Fibroblast of pulmonary artery (primary cell): ENCODE data around the gene ESD.

Experiments used
- DNase-seq: peaks from one replicate; pipeline ENCODE4 v3.0.0-alpha.2; 2010; ENCODE audit warnings: low read depth
- H3K4me3 ChIP-seq: replicated peaks from 2 replicates; pipeline ENCODE4 v1.5.1; 2011; ENCODE audit warnings: low read depth, mild to moderate bottlenecking, control low read depth, low read length, moderate library complexity
- TF ChIP-seq, protein P1 (sequence below): IDR thresholded peaks from 2 replicates; pipeline ENCODE4 v1.5.1; 2011; ENCODE audit warnings: mild to moderate bottlenecking, control low read depth, low read length, inconsistent platforms; ENCODE audit errors: missing control alignments

ESD gene

DNA sequence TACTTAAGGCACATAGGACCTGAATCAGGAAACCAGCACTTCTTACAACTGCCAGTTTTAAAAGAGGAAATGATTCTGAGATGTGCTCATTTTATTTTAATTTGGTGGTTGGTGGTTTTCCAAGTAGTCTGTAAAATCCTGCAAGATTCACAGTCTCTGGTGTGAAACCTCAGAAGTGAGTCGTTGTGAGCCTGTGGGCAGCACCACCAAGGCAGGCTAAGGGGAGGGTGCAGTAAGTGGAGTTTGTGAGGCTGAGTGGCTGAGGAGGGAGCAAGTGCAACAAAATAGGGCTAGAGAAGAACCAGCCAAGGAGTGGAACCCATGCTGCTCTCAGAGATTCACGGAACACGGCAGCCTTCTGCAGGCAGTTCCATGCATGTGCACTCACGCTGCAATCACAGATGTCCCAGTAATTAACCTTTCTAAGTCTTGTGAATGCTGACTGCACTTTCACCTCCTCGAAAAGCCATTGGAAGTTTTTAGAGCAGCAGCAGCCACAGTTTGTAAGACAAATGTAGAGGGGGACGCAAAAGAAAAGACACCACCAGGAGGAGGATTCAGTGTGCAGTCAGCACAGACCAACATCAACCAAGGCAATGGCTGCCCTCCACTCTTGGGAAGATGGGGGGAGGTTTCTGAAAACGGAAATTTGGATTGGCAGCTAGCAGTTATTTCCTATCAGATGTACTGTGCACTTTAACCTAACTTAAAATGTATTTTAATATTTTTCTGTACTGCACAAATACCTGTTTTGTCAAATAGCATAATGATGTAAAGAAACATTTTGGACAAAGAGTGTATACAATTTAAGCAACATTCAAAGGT lies 44.9 kb downstream of the ESD start:
- TF ChIP-seq, protein P1, sequence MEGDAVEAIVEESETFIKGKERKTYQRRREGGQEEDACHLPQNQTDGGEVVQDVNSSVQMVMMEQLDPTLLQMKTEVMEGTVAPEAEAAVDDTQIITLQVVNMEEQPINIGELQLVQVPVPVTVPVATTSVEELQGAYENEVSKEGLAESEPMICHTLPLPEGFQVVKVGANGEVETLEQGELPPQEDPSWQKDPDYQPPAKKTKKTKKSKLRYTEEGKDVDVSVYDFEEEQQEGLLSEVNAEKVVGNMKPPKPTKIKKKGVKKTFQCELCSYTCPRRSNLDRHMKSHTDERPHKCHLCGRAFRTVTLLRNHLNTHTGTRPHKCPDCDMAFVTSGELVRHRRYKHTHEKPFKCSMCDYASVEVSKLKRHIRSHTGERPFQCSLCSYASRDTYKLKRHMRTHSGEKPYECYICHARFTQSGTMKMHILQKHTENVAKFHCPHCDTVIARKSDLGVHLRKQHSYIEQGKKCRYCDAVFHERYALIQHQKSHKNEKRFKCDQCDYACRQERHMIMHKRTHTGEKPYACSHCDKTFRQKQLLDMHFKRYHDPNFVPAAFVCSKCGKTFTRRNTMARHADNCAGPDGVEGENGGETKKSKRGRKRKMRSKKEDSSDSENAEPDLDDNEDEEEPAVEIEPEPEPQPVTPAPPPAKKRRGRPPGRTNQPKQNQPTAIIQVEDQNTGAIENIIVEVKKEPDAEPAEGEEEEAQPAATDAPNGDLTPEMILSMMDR: no peak
- no peak for DNase-seq
- no peak overlapping the region for H3K4me3 ChIP-seq

DNA sequence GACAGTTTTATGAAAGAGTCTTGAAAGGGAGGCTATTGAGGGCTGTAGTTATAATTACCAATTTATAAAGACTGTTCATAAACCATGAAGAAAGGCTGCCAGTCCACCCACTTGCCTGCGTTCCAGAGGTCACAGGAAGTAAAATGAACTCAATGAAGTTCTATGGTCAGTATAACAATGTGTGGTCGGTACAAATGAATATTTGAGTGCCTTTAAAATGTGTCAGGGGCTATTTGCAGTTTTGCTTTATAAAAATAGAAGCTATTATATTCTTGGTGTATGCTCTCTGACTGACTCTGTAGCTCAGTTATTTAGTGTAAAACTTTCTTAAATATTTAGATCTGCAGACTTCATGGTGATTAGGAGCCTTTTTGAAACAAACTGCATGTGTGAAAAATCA lies 47.0 kb downstream of the ESD start:
- TF ChIP-seq, protein P1: no peak
- no peak for DNase-seq
- H3K4me3 ChIP-seq: no peak overlapping the region

GRCh38 chr13:46748300-46748699 lies 48.7 kb downstream of the ESD start:
- TF ChIP-seq, protein P1: no peak
- no peak for DNase-seq
- no peak overlapping the region for H3K4me3 ChIP-seq

DNA sequence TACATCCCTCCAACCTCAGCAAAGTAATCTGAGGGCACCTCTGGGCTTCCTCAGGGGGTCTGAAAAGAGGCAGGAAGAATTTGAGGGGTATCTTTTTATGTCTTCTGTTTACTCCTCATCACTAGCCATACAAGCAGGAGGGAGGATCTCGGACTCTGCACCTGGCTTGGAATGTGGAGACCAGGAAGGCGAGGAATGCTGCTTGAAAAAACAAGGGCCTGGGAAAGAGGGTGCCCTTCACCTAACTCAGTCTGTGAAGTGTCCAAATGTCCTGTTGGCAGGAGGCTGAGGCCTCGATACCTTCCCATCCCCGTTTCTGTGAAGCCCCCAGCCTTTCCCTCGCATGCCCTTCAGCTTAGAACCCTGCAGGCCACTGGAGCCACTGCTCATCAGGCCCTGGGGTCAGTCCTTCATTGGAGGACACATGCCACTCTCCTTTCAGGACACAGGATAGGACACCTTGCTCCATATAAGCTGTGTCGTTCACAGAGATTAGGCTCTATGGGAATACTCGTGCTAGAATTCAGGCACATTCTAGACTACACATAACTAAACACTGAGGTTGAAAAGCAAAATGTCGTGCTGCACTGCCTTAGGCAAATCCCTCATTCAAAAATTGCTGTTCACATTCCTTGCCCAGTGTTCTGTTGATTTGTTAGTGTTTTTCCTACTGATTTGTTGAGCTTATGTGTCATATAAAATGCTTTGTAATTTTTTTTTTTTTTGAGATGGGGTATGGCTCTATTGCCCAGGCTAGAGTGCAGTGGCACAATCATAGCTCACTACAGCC lies 49.7 kb downstream of the ESD start:
- H3K4me3 ChIP-seq: no peak overlapping the region
- TF ChIP-seq, protein P1: no peak
- no peak for DNase-seq

DNA sequence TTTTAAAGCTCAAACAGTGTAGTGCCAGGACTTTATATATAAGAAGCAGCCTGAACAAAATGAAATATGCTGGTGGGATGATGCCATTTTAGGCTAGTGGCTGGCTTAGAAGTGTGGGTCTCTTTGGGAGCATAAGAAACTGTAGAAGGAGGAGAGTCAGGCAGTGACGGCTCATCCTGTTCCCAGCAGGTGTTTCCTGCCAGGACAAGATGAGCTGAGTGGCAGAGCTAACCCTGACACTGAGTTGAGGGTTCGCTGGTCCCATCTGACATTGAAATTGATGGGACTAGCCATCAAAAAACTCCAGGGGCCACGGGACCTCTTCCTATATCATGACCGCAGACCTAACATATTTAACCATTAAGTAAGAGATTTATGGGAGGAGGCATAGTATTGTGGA lies 51.3 kb downstream of the ESD start:
- TF ChIP-seq, protein P1: no peak
- DNase-seq: no peak
- H3K4me3 ChIP-seq: no peak overlapping the region

DNA sequence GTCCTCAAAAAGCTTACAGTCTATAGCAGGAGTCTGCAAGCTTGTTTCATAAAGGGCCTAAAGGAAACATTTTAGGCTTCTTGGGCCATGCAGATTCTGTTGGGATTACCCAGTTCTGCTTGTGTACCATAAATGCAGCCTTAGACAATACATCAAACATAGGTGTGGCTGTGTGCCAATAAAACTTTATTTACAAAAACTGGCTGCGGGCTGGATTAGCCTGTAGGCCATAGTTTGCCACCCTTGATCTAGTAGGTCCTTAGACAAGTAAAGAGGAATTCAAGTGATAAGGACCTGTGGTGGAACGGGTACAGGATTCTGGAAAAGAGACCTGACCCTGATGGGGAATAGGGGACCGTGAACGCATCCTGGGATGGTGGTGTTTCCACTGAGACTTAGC lies 51.9 kb downstream of the ESD start:
- TF ChIP-seq, protein P1: no peak
- DNase-seq: no peak
- H3K4me3 ChIP-seq: no peak overlapping the region
